Retinal pigment epithelial cell (primary cell): ENCODE data around the gene NHLRC4.

ENCODE experiments used
- DNase-seq: peaks from one replicate; pipeline ENCODE4 v3.0.0-alpha.2; 2010; ENCODE audit warnings: low read depth
- H3K4me3 ChIP-seq: 2 replicates; pipeline ENCODE4 v1.5.1; 2011; ENCODE audit warnings: mild to moderate bottlenecking, low read length, control low read depth, moderate library complexity
- TF ChIP-seq, protein P1 (sequence below): conservative IDR thresholded peaks from 2 replicates; pipeline ENCODE4 v1.5.1; 2011; ENCODE audit warnings: low read depth, low read length, control low read depth, inconsistent platforms

The NHLRC4 gene

DNA sequence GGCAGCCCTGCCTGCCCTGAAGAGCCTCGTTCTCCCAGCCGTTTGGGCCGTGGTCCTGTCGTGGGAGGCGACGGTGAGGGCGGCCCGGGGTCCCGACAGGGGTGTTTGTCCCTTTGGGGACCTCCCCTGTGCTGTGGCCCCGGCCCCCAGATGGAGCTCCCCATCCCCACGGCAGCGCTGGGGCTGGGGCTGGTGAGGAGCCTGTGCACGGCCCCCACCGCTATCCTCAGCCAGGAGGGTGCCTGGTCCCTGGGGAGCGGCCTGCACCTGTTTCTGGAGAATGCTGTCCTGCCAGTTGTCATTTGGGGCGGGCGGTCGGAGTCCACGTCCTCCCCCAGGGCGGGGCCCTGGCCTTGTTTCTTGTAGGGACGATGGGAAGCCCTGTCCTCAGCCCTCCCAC lies 32.7 kb upstream of the NHLRC4 start:
- no peak overlapping the region for H3K4me3 ChIP-seq
- DNase-seq = no peak
- TF ChIP-seq, protein P1, sequence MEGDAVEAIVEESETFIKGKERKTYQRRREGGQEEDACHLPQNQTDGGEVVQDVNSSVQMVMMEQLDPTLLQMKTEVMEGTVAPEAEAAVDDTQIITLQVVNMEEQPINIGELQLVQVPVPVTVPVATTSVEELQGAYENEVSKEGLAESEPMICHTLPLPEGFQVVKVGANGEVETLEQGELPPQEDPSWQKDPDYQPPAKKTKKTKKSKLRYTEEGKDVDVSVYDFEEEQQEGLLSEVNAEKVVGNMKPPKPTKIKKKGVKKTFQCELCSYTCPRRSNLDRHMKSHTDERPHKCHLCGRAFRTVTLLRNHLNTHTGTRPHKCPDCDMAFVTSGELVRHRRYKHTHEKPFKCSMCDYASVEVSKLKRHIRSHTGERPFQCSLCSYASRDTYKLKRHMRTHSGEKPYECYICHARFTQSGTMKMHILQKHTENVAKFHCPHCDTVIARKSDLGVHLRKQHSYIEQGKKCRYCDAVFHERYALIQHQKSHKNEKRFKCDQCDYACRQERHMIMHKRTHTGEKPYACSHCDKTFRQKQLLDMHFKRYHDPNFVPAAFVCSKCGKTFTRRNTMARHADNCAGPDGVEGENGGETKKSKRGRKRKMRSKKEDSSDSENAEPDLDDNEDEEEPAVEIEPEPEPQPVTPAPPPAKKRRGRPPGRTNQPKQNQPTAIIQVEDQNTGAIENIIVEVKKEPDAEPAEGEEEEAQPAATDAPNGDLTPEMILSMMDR = no peak

DNA sequence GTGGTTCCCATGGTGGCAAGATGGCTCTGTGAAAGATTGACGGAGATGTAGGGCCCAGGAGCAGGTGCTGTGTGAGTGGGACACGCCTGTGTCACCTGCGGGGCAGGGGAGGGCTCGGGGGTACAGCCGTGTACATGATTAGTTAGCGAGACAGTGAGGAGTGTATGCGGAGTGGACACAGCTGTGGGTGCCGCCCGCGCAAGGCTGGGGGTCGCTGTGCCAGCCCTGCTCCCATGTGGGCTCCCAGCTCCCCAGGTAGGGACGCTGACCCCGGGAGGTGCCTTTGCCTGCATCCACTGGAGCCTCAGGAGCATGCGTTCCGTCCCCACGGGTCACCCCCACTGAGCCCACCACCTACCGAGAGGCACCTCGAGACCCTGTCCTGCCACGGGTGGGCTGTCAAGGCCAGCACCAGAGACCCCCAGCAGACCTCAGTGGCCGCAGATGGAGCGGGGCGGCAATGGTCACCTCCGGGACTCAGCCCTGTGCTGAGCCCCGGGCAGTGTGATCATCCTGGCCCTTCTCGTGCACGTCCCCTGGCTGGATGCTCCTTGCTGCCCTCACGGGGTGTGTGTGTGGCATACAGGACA lies 31.9 kb upstream of the NHLRC4 start:
- DNase-seq = no peak
- TF ChIP-seq, protein P1 = no peak
- H3K4me3 ChIP-seq = no peak overlapping the region

DNA sequence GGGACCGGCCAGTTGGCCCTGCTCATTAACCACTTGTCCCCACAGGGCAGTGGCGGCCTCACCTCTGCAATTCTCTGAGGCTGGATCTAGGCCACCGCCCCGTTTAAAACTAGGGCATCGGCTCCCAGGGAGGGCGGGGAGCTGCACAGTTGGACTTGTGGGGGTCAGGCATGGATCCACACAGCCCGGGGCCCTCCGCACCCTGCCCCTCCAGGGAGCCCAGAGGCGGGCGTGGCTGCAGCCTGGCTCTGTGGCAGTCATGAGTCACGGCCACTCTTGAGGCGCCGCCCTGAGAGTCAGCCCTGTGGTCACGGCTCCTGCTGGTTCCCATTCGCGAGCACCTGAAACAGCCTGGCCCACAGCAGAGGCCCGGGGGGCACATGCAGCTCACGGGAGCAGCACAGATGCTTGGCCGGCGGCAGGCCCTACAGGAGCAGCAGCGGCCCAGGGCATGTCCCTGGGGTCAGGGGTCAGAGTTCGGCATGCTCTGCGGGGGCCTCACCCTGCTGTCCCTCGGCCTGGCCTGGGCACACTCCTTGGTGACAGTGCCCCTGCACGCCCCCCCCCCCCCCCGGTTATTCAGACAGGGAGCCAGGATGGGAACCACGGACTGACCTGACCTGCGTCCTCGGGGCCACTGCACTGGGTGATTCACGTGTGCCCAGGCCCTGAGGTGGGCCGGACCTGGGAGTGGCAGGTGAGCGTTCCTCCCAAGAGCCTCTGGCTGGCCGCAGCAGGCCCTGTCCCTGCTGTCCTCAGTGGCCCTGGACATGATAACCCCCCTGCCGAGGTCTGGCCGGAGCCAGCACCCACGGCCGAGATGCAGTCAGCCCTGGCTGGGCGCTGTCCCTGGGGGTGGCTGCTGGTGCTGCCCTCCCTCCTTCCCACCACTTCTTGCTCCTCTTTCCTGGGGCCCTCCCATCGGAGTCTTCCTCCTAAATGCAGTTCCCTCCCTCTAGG lies 31.1 kb upstream of the NHLRC4 start:
- TF ChIP-seq, protein P1 = no peak
- no peak overlapping the region for H3K4me3 ChIP-seq
- no peak for DNase-seq

- no peak for DNase-seq
- TF ChIP-seq, protein P1 = no peak
- no peak overlapping the region for H3K4me3 ChIP-seq
Measured at GRCh38 chr16:536746-537145, 30.1 kb upstream of the NHLRC4 start.

- H3K4me3 ChIP-seq = no peak overlapping the region
- DNase-seq = no peak
- TF ChIP-seq, protein P1 = peak; percentile 17
Measured at GRCh38 chr16:537415-538335, 29.1 kb upstream of the NHLRC4 start.

- no peak for DNase-seq
- TF ChIP-seq, protein P1 = no peak
- H3K4me3 ChIP-seq = no peak overlapping the region
Measured at GRCh38 chr16:539901-540530, 26.8 kb upstream of the NHLRC4 start.
